ENCODE data around the gene MED27.

DNA sequence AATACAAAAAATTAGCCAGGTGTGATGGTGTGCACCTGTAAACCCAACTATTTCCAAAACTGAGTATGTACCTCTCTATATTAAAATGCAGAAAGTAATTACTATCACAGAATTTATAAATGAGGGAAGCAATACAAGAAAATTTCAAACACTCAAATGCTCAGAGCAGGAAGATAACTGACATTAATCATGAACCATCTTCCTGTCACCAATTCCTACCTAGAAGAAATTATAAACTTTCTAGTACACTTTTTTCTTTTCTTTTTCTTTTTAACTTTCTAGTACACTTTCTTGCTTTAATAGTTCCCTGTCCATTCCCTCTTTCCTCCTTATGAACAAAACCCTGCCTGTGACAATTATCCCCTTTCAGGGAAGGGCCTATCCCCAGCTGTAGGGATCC lies 106.8 kb downstream of the MED27 start:
- TF ChIP-seq, protein P1, sequence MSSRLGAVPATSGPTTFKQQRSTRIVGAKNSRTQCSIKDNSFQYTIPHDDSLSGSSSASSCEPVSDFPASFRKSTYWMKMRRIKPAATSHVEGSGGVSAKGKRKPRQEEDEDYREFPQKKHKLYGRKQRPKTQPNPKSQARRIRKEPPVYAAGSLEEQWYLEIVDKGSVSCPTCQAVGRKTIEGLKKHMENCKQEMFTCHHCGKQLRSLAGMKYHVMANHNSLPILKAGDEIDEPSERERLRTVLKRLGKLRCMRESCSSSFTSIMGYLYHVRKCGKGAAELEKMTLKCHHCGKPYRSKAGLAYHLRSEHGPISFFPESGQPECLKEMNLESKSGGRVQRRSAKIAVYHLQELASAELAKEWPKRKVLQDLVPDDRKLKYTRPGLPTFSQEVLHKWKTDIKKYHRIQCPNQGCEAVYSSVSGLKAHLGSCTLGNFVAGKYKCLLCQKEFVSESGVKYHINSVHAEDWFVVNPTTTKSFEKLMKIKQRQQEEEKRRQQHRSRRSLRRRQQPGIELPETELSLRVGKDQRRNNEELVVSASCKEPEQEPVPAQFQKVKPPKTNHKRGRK (CRISPR knock-in tag; IDR thresholded peaks at IDR 0.05) = no peak
- TF ChIP-seq SP2 (CRISPR knock-in tag; IDR thresholded peaks at IDR 0.05) (no peak), U2AF1 (optimal IDR thresholded peaks at IDR 0.05; ENCODE audit: low read depth, low read length) (no peak)
